ENCODE results near the gene CLSTN1.

Gene CLSTN1

DNA sequence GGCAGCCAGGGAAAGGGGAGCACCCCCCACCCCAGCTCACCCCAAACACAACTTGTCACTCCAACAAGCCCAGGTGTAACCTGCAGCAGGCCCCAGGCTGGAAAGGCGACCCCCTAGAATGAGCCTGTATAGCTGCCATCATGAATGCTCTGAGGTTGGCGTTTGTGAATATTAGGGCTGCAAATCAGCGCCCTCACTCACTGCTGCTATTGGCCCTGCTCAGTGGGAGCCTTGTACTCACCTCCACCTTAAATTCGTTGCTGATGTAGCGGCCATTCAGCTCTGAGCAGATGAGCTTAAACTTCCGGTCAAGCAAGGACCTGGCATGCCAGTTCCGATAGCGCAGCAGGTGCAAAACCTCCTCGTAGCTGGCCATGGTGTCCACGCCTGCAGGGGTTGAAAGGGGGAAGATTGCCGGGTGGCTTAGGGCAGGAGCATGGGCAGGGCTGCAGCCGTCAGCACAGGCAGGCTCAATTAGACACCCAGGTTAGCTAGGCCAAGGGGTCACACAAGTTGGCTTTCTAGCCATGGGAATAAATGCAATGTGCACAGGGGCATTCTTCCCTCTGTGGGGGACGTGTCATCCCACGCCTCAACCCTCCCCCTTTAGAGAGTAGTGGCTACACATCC is 90.5 kb downstream of the CLSTN1 start:
- no peaks in the 10 kb centered on the region for H3K27me3 ChIP-seq (ENCODE audit: insufficient read depth, low read length, poor library complexity)
- peaks cover 25% of the 10 kb centered on the region for H3K4me1 ChIP-seq (ENCODE audit: insufficient read depth, low read length)
- no peaks in the 10 kb centered on the region for H3K9me3 ChIP-seq (ENCODE audit: insufficient read depth, low read length, severe bottlenecking)
- H2AFZ ChIP-seq (ENCODE audit: low read depth, low read length) = no peak overlapping the region
- TF ChIP-seq, protein P1, sequence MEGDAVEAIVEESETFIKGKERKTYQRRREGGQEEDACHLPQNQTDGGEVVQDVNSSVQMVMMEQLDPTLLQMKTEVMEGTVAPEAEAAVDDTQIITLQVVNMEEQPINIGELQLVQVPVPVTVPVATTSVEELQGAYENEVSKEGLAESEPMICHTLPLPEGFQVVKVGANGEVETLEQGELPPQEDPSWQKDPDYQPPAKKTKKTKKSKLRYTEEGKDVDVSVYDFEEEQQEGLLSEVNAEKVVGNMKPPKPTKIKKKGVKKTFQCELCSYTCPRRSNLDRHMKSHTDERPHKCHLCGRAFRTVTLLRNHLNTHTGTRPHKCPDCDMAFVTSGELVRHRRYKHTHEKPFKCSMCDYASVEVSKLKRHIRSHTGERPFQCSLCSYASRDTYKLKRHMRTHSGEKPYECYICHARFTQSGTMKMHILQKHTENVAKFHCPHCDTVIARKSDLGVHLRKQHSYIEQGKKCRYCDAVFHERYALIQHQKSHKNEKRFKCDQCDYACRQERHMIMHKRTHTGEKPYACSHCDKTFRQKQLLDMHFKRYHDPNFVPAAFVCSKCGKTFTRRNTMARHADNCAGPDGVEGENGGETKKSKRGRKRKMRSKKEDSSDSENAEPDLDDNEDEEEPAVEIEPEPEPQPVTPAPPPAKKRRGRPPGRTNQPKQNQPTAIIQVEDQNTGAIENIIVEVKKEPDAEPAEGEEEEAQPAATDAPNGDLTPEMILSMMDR (IDR thresholded peaks at IDR 0.05; ENCODE audit: borderline replicate concordance, extremely low read depth, low read length, poor library complexity, severe bottlenecking) = no peak
- TF ChIP-seq EZH2 (IDR thresholded peaks at IDR 0.05; ENCODE audit: borderline replicate concordance, low read depth, low read length, severe bottlenecking) = no peak
- peaks cover 4% of the 10 kb centered on the region for H3K79me2 ChIP-seq (ENCODE audit: insufficient read depth, low read length)
- no peak overlapping the region for H3K4me3 ChIP-seq (ENCODE audit: low read depth in 1 of 2, low read length in 2 of 2)
- no peak overlapping the region for H3K4me2 ChIP-seq (ENCODE audit: insufficient read depth, low read length)
- peak overlapping the region; percentile 46 for H3K27ac ChIP-seq (ENCODE audit: low read length)
- no peak for DNase-seq
- no peak overlapping the region for H3K9ac ChIP-seq (ENCODE audit: low read depth, low read length)
- H3K36me3 ChIP-seq (ENCODE audit: insufficient read depth, low read length) = peaks cover 99% of the 10 kb centered on the region
- ATAC-seq (ENCODE audit: insufficient read depth, low read depth) = no peak; the same call in 2 of the 3 replicates
- H4K20me1 ChIP-seq (ENCODE audit: insufficient read depth, low read length) = peaks cover 12% of the 10 kb centered on the region

DNA sequence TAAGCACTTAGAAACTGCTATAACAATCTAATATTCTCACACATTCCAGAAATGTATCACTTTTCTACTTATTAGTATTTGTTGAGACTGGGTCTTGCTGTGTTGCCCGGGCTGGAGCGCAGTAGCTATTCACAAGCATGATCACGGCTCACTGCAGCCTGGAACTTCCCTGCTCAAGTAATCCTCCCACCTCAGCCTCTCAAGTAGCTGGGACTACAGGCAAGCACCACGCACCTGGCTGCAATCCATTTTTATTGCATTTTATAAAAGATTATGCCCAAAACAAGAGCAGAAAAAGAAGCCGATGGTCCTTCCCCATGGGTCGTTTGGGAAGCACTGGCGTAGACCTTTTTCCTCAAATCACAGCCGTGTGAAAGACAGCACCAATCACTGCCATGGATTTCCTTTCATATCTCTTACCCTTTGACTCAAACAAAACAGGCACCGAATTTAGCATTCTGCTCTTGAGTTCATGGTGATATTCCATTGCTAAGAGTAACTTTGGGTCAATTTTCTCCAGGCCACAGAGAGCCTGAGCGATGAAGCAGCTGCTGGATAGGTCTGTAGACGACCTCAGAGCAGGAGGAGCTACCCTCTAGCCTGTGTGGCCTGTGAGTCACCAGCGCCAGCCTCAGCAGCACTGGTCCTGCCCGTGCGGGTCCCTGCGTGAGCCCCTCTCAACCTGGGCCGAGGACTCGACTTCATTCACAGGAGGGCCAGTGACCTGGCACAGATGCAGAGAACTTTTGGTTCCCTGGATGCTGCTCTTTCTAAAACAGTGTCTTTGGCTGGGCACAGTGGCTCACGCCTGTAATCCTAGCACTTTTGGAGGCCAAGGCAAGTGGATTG is 91.4 kb downstream of the CLSTN1 start:
- Histone ChIP-seq H3K27me3 (ENCODE audit: insufficient read depth, low read length, poor library complexity) (no peaks in the 10 kb centered on the region), H3K4me2 (ENCODE audit: insufficient read depth, low read length) (no peak overlapping the region), H4K20me1 (ENCODE audit: insufficient read depth, low read length) (peaks cover 12% of the 10 kb centered on the region), H3K9ac (ENCODE audit: low read depth, low read length) (no peak overlapping the region), H3K27ac (ENCODE audit: low read length) (peak overlapping the region; percentile 46; the same call in 1 of the 2 replicates), H3K9me3 (ENCODE audit: insufficient read depth, low read length, severe bottlenecking) (no peaks in the 10 kb centered on the region), H3K4me1 (ENCODE audit: insufficient read depth, low read length) (peaks cover 16% of the 10 kb centered on the region), H3K36me3 (ENCODE audit: insufficient read depth, low read length) (peaks cover 99% of the 10 kb centered on the region), H3K4me3 (ENCODE audit: low read depth in 1 of 2, low read length in 2 of 2) (no peak overlapping the region), H2AFZ (ENCODE audit: low read depth, low read length) (no peak overlapping the region), H3K79me2 (ENCODE audit: insufficient read depth, low read length) (peaks cover 4% of the 10 kb centered on the region)
- ATAC-seq (ENCODE audit: insufficient read depth, low read depth) (peak; percentile 35), DNase-seq (no peak)
- TF ChIP-seq EZH2 (IDR thresholded peaks at IDR 0.05; ENCODE audit: borderline replicate concordance, low read depth, low read length, severe bottlenecking) = no peak
- TF ChIP-seq, protein P1 (IDR thresholded peaks at IDR 0.05; ENCODE audit: borderline replicate concordance, extremely low read depth, low read length, poor library complexity, severe bottlenecking) = no peak

DNA sequence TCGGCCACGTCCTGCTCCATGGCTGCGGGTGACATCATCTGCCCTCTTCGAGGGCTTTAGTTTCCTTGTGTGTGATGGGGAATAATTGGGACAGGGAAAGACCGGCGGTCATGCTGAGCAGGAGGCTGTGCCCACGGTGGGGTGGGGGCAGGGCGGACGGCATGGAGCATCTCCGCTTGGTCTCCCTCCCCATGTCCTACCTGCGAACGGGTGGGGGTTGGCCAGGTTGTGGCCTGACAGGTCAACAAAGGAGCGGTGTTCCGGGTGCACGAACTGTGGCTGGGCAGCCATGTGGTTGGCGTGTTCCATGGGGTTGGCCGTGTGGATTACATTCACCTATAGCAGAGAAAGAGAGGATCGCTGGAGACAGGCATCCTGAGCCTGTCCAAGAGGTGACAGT is 92.2 kb downstream of the CLSTN1 start:
- Histone ChIP-seq H3K27ac (ENCODE audit: low read length) (no peak overlapping the region), H3K79me2 (ENCODE audit: insufficient read depth, low read length) (peaks cover 4% of the 10 kb centered on the region), H3K27me3 (ENCODE audit: insufficient read depth, low read length, poor library complexity) (no peaks in the 10 kb centered on the region), H3K4me3 (ENCODE audit: low read depth in 1 of 2, low read length in 2 of 2) (no peak overlapping the region), H3K9ac (ENCODE audit: low read depth, low read length) (no peak overlapping the region), H3K9me3 (ENCODE audit: insufficient read depth, low read length, severe bottlenecking) (no peaks in the 10 kb centered on the region), H3K4me1 (ENCODE audit: insufficient read depth, low read length) (peaks cover 12% of the 10 kb centered on the region), H3K4me2 (ENCODE audit: insufficient read depth, low read length) (no peak overlapping the region), H4K20me1 (ENCODE audit: insufficient read depth, low read length) (peaks cover 12% of the 10 kb centered on the region), H3K36me3 (ENCODE audit: insufficient read depth, low read length) (peaks cover 99% of the 10 kb centered on the region), H2AFZ (ENCODE audit: low read depth, low read length) (no peak overlapping the region)
- TF ChIP-seq, protein P1 (IDR thresholded peaks at IDR 0.05; ENCODE audit: borderline replicate concordance, extremely low read depth, low read length, poor library complexity, severe bottlenecking) = no peak
- no peak for TF ChIP-seq EZH2 (IDR thresholded peaks at IDR 0.05; ENCODE audit: borderline replicate concordance, low read depth, low read length, severe bottlenecking)
- DNase-seq = no peak
- ATAC-seq (ENCODE audit: insufficient read depth, low read depth) = no peak
